ENCODE data around the gene PKN2. TPM values are rescaled to one million over a fixed set of nuclear protein-coding genes. Genes with fewer than 3 reads are reported as not detected.
"Not testable (repeated sequence)": the region's sequence is repeated elsewhere in the genome, so short reads cannot be mapped to it uniquely, and the experiment has no call there.

The PKN2 gene
- total RNA-seq, 1 donor, result 74.3 TPM

- Histone ChIP-seq H3K4me3 (ENCODE audit: low read length) (no peak overlapping the region), H3K4me1 (ENCODE audit: insufficient read depth, low read length) (no peaks in the 10 kb centered on the region), H3K27me3 (ENCODE audit: insufficient read depth, low read length) (no peaks in the 10 kb centered on the region), H3K9me3 (ENCODE audit: low read depth, low read length) (no peaks in the 10 kb centered on the region)
Observed at GRCh38 chr1:88825721-88826120, 141.6 kb downstream of the PKN2 start.

GRCh38 chr1:88847643-88848042 lies 163.6 kb downstream of the PKN2 start:
- Histone ChIP-seq H3K27me3 (ENCODE audit: insufficient read depth, low read length) (no peaks in the 10 kb centered on the region), H3K4me3 (ENCODE audit: low read length) (no peak overlapping the region), H3K4me1 (ENCODE audit: insufficient read depth, low read length) (no peaks in the 10 kb centered on the region), H3K9me3 (ENCODE audit: low read depth, low read length) (no peaks in the 10 kb centered on the region)

GRCh38 chr1:88851303-88852063 lies 167.4 kb downstream of the PKN2 start:
- no peaks in the 10 kb centered on the region for H3K9me3 ChIP-seq (ENCODE audit: low read depth, low read length)

GRCh38 chr1:88867743-88868521 lies 183.9 kb downstream of the PKN2 start:
- Histone ChIP-seq H3K27me3 (ENCODE audit: insufficient read depth, low read length) (no peaks in the 10 kb centered on the region), H3K4me3 (ENCODE audit: low read length) (no peak overlapping the region), H3K9me3 (ENCODE audit: low read depth, low read length) (no peaks in the 10 kb centered on the region), H3K4me1 (ENCODE audit: insufficient read depth, low read length) (peaks cover 4% of the 10 kb centered on the region)

More at GRCh38 chr1:88851303-88852063, 167.4 kb downstream of the PKN2 start:
- Histone ChIP-seq H3K4me1 (ENCODE audit: insufficient read depth, low read length) (no peaks in the 10 kb centered on the region), H3K27me3 (ENCODE audit: insufficient read depth, low read length) (no peaks in the 10 kb centered on the region), H3K4me3 (ENCODE audit: low read length) (no peak overlapping the region)

GRCh38 chr1:88869644-88870043 lies 185.6 kb downstream of the PKN2 start:
- not testable (repeated sequence) for H3K4me3 ChIP-seq (ENCODE audit: low read length); H3K27me3 ChIP-seq (ENCODE audit: insufficient read depth, low read length); H3K9me3 ChIP-seq (ENCODE audit: low read depth, low read length)
- peaks cover 20% of the 10 kb centered on the region for H3K4me1 ChIP-seq (ENCODE audit: insufficient read depth, low read length)

- Histone ChIP-seq H3K9me3 (ENCODE audit: low read depth, low read length) (no peaks in the 10 kb centered on the region), H3K4me1 (ENCODE audit: insufficient read depth, low read length) (peaks cover 16% of the 10 kb centered on the region), H3K4me3 (ENCODE audit: low read length) (peak overlapping the region; percentile 1), H3K27me3 (ENCODE audit: insufficient read depth, low read length) (no peaks in the 10 kb centered on the region)
Observed at GRCh38 chr1:88873737-88874349, 189.8 kb downstream of the PKN2 start.

- no peaks in the 10 kb centered on the region for H3K9me3 ChIP-seq (ENCODE audit: low read depth, low read length)
- H3K4me3 ChIP-seq (ENCODE audit: low read length), result no peak overlapping the region
- no peaks in the 10 kb centered on the region for H3K27me3 ChIP-seq (ENCODE audit: insufficient read depth, low read length)
- peaks cover 16% of the 10 kb centered on the region for H3K4me1 ChIP-seq (ENCODE audit: insufficient read depth, low read length)
Observed at GRCh38 chr1:88875595-88875994, 191.5 kb downstream of the PKN2 start.

- H3K27me3 ChIP-seq (ENCODE audit: insufficient read depth, low read length), result no peaks in the 10 kb centered on the region
- peaks cover 16% of the 10 kb centered on the region for H3K4me1 ChIP-seq (ENCODE audit: insufficient read depth, low read length)
- no peak overlapping the region for H3K4me3 ChIP-seq (ENCODE audit: low read length)
- H3K9me3 ChIP-seq (ENCODE audit: low read depth, low read length), result no peaks in the 10 kb centered on the region
Observed at GRCh38 chr1:88876573-88877365, 192.7 kb downstream of the PKN2 start.

- H3K4me1 ChIP-seq (ENCODE audit: insufficient read depth, low read length), result peaks cover 16% of the 10 kb centered on the region
- no peaks in the 10 kb centered on the region for H3K27me3 ChIP-seq (ENCODE audit: insufficient read depth, low read length)
- H3K4me3 ChIP-seq (ENCODE audit: low read length), result no peak overlapping the region
- no peaks in the 10 kb centered on the region for H3K9me3 ChIP-seq (ENCODE audit: low read depth, low read length)
Observed at GRCh38 chr1:88877382-88877825, 193.3 kb downstream of the PKN2 start.

- H3K27me3 ChIP-seq (ENCODE audit: insufficient read depth, low read length), result no peaks in the 10 kb centered on the region
- H3K4me1 ChIP-seq (ENCODE audit: insufficient read depth, low read length), result peaks cover 16% of the 10 kb centered on the region
- no peak overlapping the region for H3K4me3 ChIP-seq (ENCODE audit: low read length)
- H3K9me3 ChIP-seq (ENCODE audit: low read depth, low read length), result no peaks in the 10 kb centered on the region
Observed at GRCh38 chr1:88877911-88878310, 193.8 kb downstream of the PKN2 start.

GRCh38 chr1:88878731-88879130 lies 194.7 kb downstream of the PKN2 start:
- Histone ChIP-seq H3K4me1 (ENCODE audit: insufficient read depth, low read length) (peaks cover 9% of the 10 kb centered on the region), H3K9me3 (ENCODE audit: low read depth, low read length) (no peaks in the 10 kb centered on the region), H3K27me3 (ENCODE audit: insufficient read depth, low read length) (no peaks in the 10 kb centered on the region), H3K4me3 (ENCODE audit: low read length) (no peak overlapping the region)

GRCh38 chr1:88880717-88881116 lies 196.6 kb downstream of the PKN2 start:
- H3K4me1 ChIP-seq (ENCODE audit: insufficient read depth, low read length); H3K27me3 ChIP-seq (ENCODE audit: insufficient read depth, low read length); H3K4me3 ChIP-seq (ENCODE audit: low read length); H3K9me3 ChIP-seq (ENCODE audit: low read depth, low read length): not testable (repeated sequence)

- Histone ChIP-seq H3K9me3 (ENCODE audit: low read depth, low read length) (no peaks in the 10 kb centered on the region), H3K4me3 (ENCODE audit: low read length) (no peak overlapping the region), H3K27me3 (ENCODE audit: insufficient read depth, low read length) (no peaks in the 10 kb centered on the region), H3K4me1 (ENCODE audit: insufficient read depth, low read length) (no peaks in the 10 kb centered on the region)
Observed at GRCh38 chr1:88883156-88883555, 199.1 kb downstream of the PKN2 start.

Data from mononuclear cell (primary cell).